Neural cell (in vitro differentiated cells): ENCODE results near the gene SH3BP5. TPM values are rescaled to one million over a fixed set of nuclear protein-coding genes. Genes with fewer than 3 reads are reported as not detected.

Experiments used
- H2AFZ ChIP-seq: fragments of 200-600, 300-800 bp; sonication (generic), shearing (Covaris generic); 2 replicates; pipeline ENCODE4 v1.6.0; 2014; ENCODE audit warnings: low read depth, mild to moderate bottlenecking, antibody characterized with exemption, low read length, moderate library complexity
- H3F3A ChIP-seq: fragments of 200-600 bp; shearing (Covaris generic); 2 replicates; pipeline ENCODE4 v1.6.1; 2016; ENCODE audit warnings: mild to moderate bottlenecking, moderate library complexity, mixed read lengths, antibody characterized with exemption, low read length; ENCODE audit not compliant: insufficient read depth, poor library complexity, severe bottlenecking
- H3K27ac ChIP-seq: fragments of 200-600, 300-800 bp; sonication (generic), shearing (Covaris generic); 2 replicates; pipeline ENCODE4 v1.5.1; 2014; ENCODE audit warnings: mild to moderate bottlenecking, low read length, moderate library complexity
- H3K27me3 ChIP-seq: fragments of 300-800, 200-600 bp; sonication (generic), shearing (Covaris generic); 2 replicates; pipeline ENCODE4 v1.6.0; 2014; ENCODE audit warnings: mild to moderate bottlenecking, low read depth, low read length, moderate library complexity; ENCODE audit not compliant: insufficient read depth
- H3K36me3 ChIP-seq: fragments of 300-800, 200-600 bp; sonication (generic), shearing (Covaris generic); 2 replicates; pipeline ENCODE4 v1.5.1; 2014; ENCODE audit warnings: mild to moderate bottlenecking, antibody characterized with exemption, low read length, moderate library complexity; ENCODE audit not compliant: insufficient read depth
- H3K4me2 ChIP-seq: fragments of 300-800, 200-600 bp; sonication (generic), shearing (Covaris generic); 2 replicates; pipeline ENCODE4 v1.6.0; 2014; ENCODE audit warnings: mild to moderate bottlenecking, low read length
- H3K4me3 ChIP-seq: fragments of 300-800, 200-600 bp; sonication (generic), shearing (Covaris generic); 2 replicates; pipeline ENCODE4 v1.5.1; 2014; ENCODE audit warnings: mild to moderate bottlenecking, low read length, moderate library complexity
- H3K79me2 ChIP-seq: fragments of 200-600 bp; shearing (Covaris generic); replicated peaks from 2 replicates; pipeline ENCODE4 v1.6.0; 2014; ENCODE audit warnings: mild to moderate bottlenecking, low read length, moderate library complexity; ENCODE audit not compliant: insufficient read depth
- H3K9ac ChIP-seq: fragments of 300-800, 200-600 bp; sonication (generic), shearing (Covaris generic); 2 replicates; pipeline ENCODE4 v1.6.1; 2016; ENCODE audit warnings: mild to moderate bottlenecking, low read length, mixed read lengths
- H3K9me2 ChIP-seq: fragments of 200-600 bp; shearing (Covaris generic); 2 replicates; pipeline ENCODE4 v1.6.1; 2016; ENCODE audit warnings: mild to moderate bottlenecking, low read length, mixed read lengths; ENCODE audit not compliant: insufficient read depth
- H3K9me3 ChIP-seq: fragments of 200-600, 300-800 bp; sonication (generic), shearing (Covaris generic); 2 replicates; pipeline ENCODE4 v1.6.1; 2016; ENCODE audit warnings: mild to moderate bottlenecking, mixed run types, low read length, moderate library complexity, mixed read lengths
- H4K20me1 ChIP-seq: fragments of 200-600 bp; shearing (Covaris generic); 2 replicates; pipeline ENCODE4 v1.6.1; 2016; ENCODE audit warnings: mild to moderate bottlenecking, mixed run types; ENCODE audit not compliant: insufficient read depth
- EP300 ChIP-seq: fragments of 450-650 bp; conservative IDR thresholded peaks from 2 replicates; pipeline ENCODE4 v1.6.1; 2014; ENCODE audit warnings: antibody characterized with exemption, mild to moderate bottlenecking, moderate library complexity; ENCODE audit not compliant: poor library complexity, severe bottlenecking
- EZH2 ChIP-seq: fragments of 200-600, 300-800 bp; shearing (Covaris generic), sonication (generic); IDR thresholded peaks from 2 replicates; pipeline ENCODE4 v1.6.1; 2014; ENCODE audit warnings: antibody characterized with exemption, low read length, borderline replicate concordance, mild to moderate bottlenecking; ENCODE audit not compliant: insufficient read depth, poor library complexity, severe bottlenecking
- MXI1 ChIP-seq: fragments of 450-650 bp; conservative IDR thresholded peaks from 2 replicates; pipeline ENCODE4 v1.6.1; 2014; ENCODE audit warnings: antibody characterized with exemption, mild to moderate bottlenecking; ENCODE audit not compliant: poor library complexity, severe bottlenecking
- POLR2AphosphoS5 ChIP-seq: IDR thresholded peaks from 2 replicates; pipeline ENCODE4 v1.6.1; 2012
- RAD21 ChIP-seq: fragments of 450-650 bp; conservative IDR thresholded peaks from 2 replicates; pipeline ENCODE4 v1.6.1; 2014; ENCODE audit warnings: antibody characterized with exemption, mild to moderate bottlenecking, moderate library complexity
- REST ChIP-seq: IDR thresholded peaks from 2 replicates; pipeline ENCODE4 v1.6.1; 2012; ENCODE audit warnings: borderline replicate concordance
- SMC3 ChIP-seq: fragments of 450-650 bp; conservative IDR thresholded peaks from 2 replicates; pipeline ENCODE4 v1.6.1; 2014; ENCODE audit warnings: antibody characterized with exemption, mild to moderate bottlenecking, moderate library complexity; ENCODE audit not compliant: poor library complexity
- TAF1 ChIP-seq: IDR thresholded peaks from 2 replicates; pipeline ENCODE4 v1.6.1; 2012; ENCODE audit warnings: low read depth
- polyA plus RNA-seq: library from polyadenylated mRNA; depleted of rRNA; stranded (reverse); fragments of >200 nt; gene quantifications from 2 replicates; pipeline ENCODE4 v1.2.3, GENCODE V29; 2014
- TF ChIP-seq, protein P1 (sequence below): fragments of 450-650 bp; IDR thresholded peaks from 2 replicates; pipeline ENCODE4 v1.5.1; 2014; ENCODE audit warnings: antibody characterized with exemption, mild to moderate bottlenecking, moderate library complexity; ENCODE audit not compliant: poor library complexity, severe bottlenecking

SH3BP5 gene
- polyA plus RNA-seq, 1 donor from 2014 or later: 166 TPM

- no peaks in the 10 kb centered on the region for H3K9me2 ChIP-seq
- TF ChIP-seq POLR2AphosphoS5 (no peak), EP300 (no peak)
- peaks cover 3% of the 10 kb centered on the region for H3K36me3 ChIP-seq
- H3K27ac ChIP-seq: no peak overlapping the region
- H3K4me3 ChIP-seq: no peak overlapping the region
- H2AFZ ChIP-seq: no peak overlapping the region
- no peaks in the 10 kb centered on the region for H3K27me3 ChIP-seq
- no peak overlapping the region for H3K9ac ChIP-seq
- H3F3A ChIP-seq: no peaks in the 10 kb centered on the region
- H3K79me2 ChIP-seq: peaks cover 21% of the 10 kb centered on the region
- H3K9me3 ChIP-seq: no peaks in the 10 kb centered on the region
- no peaks in the 10 kb centered on the region for H4K20me1 ChIP-seq
- no peak overlapping the region for H3K4me2 ChIP-seq
Measured at GRCh38 chr3:15324379-15324808, 8.0 kb downstream of the SH3BP5 start.

DNA sequence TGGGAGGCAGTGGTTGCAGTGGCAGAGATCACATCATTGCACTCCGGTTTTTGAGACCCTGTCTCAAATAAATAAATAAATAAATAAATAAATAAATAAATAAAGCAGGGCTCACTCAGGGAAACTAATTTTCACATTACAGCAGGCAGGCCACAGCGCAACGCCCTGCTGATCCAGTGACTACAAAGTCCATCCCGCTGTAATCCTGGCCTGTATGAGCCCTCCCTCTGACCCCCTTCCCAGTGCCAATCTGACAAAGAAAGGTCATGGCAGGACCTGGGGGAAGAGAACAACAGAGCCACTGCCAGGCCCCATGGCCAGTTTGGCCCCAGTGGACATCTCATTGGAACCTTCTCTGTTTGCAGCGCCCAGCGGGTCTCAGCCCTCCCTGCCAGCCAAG is 9.3 kb downstream of the SH3BP5 start:
- no peaks in the 10 kb centered on the region for H3F3A ChIP-seq

More for the DNA sequence above, 9.3 kb downstream of the SH3BP5 start:
- TF ChIP-seq EP300: no peak
- no peak for TF ChIP-seq SMC3
- TF ChIP-seq REST: no peak
- TF ChIP-seq POLR2AphosphoS5: no peak
- no peak for TF ChIP-seq TAF1
- TF ChIP-seq RAD21: no peak
- no peak for TF ChIP-seq EZH2
- TF ChIP-seq, protein P1, sequence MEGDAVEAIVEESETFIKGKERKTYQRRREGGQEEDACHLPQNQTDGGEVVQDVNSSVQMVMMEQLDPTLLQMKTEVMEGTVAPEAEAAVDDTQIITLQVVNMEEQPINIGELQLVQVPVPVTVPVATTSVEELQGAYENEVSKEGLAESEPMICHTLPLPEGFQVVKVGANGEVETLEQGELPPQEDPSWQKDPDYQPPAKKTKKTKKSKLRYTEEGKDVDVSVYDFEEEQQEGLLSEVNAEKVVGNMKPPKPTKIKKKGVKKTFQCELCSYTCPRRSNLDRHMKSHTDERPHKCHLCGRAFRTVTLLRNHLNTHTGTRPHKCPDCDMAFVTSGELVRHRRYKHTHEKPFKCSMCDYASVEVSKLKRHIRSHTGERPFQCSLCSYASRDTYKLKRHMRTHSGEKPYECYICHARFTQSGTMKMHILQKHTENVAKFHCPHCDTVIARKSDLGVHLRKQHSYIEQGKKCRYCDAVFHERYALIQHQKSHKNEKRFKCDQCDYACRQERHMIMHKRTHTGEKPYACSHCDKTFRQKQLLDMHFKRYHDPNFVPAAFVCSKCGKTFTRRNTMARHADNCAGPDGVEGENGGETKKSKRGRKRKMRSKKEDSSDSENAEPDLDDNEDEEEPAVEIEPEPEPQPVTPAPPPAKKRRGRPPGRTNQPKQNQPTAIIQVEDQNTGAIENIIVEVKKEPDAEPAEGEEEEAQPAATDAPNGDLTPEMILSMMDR: no peak
- no peak for TF ChIP-seq MXI1
- Histone ChIP-seq H3K9ac (no peak overlapping the region), H4K20me1 (no peaks in the 10 kb centered on the region), H3K9me2 (no peaks in the 10 kb centered on the region), H3K4me2 (no peak overlapping the region), H3K27me3 (no peaks in the 10 kb centered on the region), H2AFZ (no peak overlapping the region), H3K27ac (no peak overlapping the region), H3K9me3 (no peaks in the 10 kb centered on the region), H3K79me2 (peaks cover 27% of the 10 kb centered on the region), H3K36me3 (peaks cover 3% of the 10 kb centered on the region), H3K4me3 (no peak overlapping the region)
